ENCODE results near the gene PPY.
"Not testable (repeated sequence)": the region's sequence is repeated elsewhere in the genome, so short reads cannot be mapped to it uniquely, and the experiment has no call there.

PPY gene

GRCh38 chr17:43962479-43962878 is 20.2 kb upstream of the PPY start:
- DNase-seq, result no peak

- DNase-seq, result no peak
Observed at GRCh38 chr17:43961954-43962353, 19.7 kb upstream of the PPY start.

- not testable (repeated sequence) for DNase-seq
Observed at GRCh38 chr17:43961292-43961691, 19.0 kb upstream of the PPY start.

GRCh38 chr17:43958748-43959352 is 16.6 kb upstream of the PPY start:
- DNase-seq, result no peak

GRCh38 chr17:43956222-43956621 is 13.9 kb upstream of the PPY start:
- DNase-seq, result no peak

- no peak for DNase-seq
Observed at GRCh38 chr17:43953746-43954145, 11.5 kb upstream of the PPY start, which contains the start of gene PYY. Gene PYY (minus strand): TSS chr17:43953940. CDS start chr17:43953483, 457 bp downstream.

GRCh38 chr17:43952724-43953666 is 10.7 kb upstream of the PPY start:
- no peak for DNase-seq

GRCh38 chr17:43952351-43952723 is 10.1 kb upstream of the PPY start:
- DNase-seq, result no peak

GRCh38 chr17:43951750-43952149 is 9.5 kb upstream of the PPY start:
- no peak for DNase-seq

GRCh38 chr17:43950554-43950953 is 8.3 kb upstream of the PPY start:
- no peak for DNase-seq

GRCh38 chr17:43949781-43950180 is 7.5 kb upstream of the PPY start:
- no peak for DNase-seq

- no peak for DNase-seq
Observed at GRCh38 chr17:43946781-43947180, 4.5 kb upstream of the PPY start.

GRCh38 chr17:43945074-43945829 is 3.0 kb upstream of the PPY start:
- no peak for DNase-seq

GRCh38 chr17:43940630-43941029 is 1.6 kb downstream of the PPY start:
- no peak for DNase-seq

GRCh38 chr17:43939886-43940285 is 2.4 kb downstream of the PPY start:
- no peak for DNase-seq

GRCh38 chr17:43939452-43939851 is 2.8 kb downstream of the PPY start:
- DNase-seq, result not testable (repeated sequence)

- DNase-seq, result no peak
Observed at GRCh38 chr17:43938838-43939182, 3.5 kb downstream of the PPY start.

GRCh38 chr17:43936434-43936833 is 5.8 kb downstream of the PPY start:
- no peak for DNase-seq

- no peak for DNase-seq
Observed at GRCh38 chr17:43935926-43936261, 6.4 kb downstream of the PPY start.

GRCh38 chr17:43935204-43935925 is 6.9 kb downstream of the PPY start:
- no peak for DNase-seq

GRCh38 chr17:43932923-43933322 is 9.4 kb downstream of the PPY start:
- DNase-seq, result no peak

GRCh38 chr17:43932357-43932756 is 9.9 kb downstream of the PPY start:
- no peak for DNase-seq

- DNase-seq, result no peak
Observed at GRCh38 chr17:43931062-43931571, 11.2 kb downstream of the PPY start.

Measured in NCI-H2227 treated with DMSO at 0.1 percent for 48 hours (cell line).